A204.1 (cell line): ENCODE data around the gene LMF2.
"Not testable (repeated sequence)": the region's sequence is repeated elsewhere in the genome, so short reads cannot be mapped to it uniquely, and the experiment has no call there.

Experiments used
- FAIRE-seq: peaks from 2 replicates; lab custom pipeline; 2012; peaks lifted over from hg19 to GRCh38; lab: Jason Lieb, UNC

The LMF2 gene

GRCh38 chr22:50533856-50534711 lies 26.6 kb upstream of the LMF2 start:
- FAIRE-seq = not testable (repeated sequence)

- no peak for FAIRE-seq
These were observed 25.6 kb upstream of the LMF2 start for GRCh38 chr22:50532824-50533796.

GRCh38 chr22:50531962-50532674 lies 24.6 kb upstream of the LMF2 start:
- no peak for FAIRE-seq

GRCh38 chr22:50531546-50531961 lies 24.1 kb upstream of the LMF2 start:
- no peak for FAIRE-seq

GRCh38 chr22:50530877-50531545 lies 23.5 kb upstream of the LMF2 start:
- FAIRE-seq = no peak

- no peak for FAIRE-seq
These were observed 23.0 kb upstream of the LMF2 start for GRCh38 chr22:50530580-50530876.

DNA sequence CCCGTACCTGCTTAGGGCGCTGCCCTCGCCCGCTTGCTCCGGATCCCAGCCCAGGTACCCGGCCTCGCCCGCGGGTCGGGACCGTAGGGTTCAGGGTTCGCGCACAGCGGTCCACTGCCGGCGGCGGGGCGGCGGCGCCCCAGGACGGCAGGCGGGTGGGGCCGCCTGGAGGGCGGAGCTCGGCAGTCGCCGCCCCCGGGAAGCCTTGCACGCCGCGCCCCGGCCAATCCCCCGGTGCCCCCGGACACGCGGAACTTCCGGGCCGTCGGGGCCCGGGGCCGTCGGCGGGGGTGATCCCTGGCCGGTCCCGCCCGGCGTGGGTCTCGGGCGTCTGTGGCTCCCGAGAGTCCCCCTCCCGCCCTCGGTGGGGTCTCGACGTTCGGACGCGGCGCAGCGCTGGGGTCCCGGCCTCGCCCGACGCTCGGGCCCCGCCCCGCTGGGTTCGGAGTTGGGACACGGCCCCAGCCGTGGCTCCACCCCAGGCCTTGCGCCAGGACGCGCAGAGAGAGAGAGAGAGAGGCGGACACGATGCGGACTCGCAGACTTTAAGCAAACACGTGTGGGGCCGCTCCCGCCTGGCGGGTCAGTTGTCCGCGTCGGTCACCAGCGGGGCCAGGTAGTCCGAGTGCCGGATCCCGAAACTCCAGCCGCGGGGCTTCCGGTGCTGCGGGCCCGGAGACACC lies 22.5 kb upstream of the LMF2 start, which contains the start of gene TYMP:
TSS of gene TYMP (minus strand) at position 116 of the 683 bp plus-strand sequence. CDS start 303 bp downstream, outside the sequence.
- no peak for FAIRE-seq

- FAIRE-seq = no peak
These were observed 22.0 kb upstream of the LMF2 start for GRCh38 chr22:50529416-50529896.

- no peak for FAIRE-seq
These were observed 21.3 kb upstream of the LMF2 start for GRCh38 chr22:50528682-50529415.

- FAIRE-seq = no peak
These were observed 20.6 kb upstream of the LMF2 start for GRCh38 chr22:50527921-50528681.

DNA sequence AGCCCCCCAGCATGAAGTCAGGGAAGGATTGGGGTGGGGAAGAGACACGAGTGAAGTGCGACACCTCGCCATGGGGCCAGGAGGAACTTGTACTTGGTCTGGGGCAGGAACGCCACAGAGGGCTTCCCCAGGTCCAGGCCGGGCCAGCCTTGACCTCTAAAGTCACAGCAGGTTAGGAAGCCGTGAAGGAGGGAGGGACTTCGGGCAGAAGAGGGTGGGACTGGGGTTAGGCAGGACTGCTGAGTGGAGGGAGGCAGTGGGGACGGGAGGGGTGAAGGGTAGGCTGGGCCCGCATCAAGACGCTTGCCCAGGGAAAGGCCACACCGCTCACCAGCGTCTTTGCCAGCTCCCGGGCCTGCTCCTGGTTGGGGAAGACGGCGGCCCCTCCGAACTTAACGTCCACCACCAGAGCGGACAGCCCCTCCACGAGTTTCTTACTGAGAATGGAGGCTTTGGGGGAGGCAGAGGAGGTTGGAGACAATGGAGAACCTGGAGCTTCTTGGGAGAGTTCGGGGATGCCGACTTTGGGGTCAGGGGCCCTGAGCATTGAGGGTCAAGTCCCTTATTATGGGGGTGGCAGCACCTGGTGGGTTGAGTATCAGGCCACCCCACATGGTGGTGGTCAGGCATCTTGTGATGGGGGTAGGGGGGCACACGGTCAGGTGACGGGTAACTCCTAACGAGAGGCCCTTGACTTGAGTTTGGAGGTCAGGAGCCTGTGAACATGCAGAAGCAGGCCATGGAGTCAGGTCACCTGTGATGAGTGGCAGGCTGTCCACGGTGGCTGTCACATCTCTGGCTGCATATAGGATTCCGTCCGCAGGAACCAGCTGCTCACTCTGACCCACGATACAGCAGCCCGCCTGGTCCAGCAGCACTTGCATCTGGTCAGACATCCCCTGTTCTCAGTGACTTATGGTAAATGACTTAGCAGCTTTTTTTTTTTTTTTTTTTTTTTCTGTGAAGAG lies 19.6 kb upstream of the LMF2 start:
- no peak for FAIRE-seq

DNA sequence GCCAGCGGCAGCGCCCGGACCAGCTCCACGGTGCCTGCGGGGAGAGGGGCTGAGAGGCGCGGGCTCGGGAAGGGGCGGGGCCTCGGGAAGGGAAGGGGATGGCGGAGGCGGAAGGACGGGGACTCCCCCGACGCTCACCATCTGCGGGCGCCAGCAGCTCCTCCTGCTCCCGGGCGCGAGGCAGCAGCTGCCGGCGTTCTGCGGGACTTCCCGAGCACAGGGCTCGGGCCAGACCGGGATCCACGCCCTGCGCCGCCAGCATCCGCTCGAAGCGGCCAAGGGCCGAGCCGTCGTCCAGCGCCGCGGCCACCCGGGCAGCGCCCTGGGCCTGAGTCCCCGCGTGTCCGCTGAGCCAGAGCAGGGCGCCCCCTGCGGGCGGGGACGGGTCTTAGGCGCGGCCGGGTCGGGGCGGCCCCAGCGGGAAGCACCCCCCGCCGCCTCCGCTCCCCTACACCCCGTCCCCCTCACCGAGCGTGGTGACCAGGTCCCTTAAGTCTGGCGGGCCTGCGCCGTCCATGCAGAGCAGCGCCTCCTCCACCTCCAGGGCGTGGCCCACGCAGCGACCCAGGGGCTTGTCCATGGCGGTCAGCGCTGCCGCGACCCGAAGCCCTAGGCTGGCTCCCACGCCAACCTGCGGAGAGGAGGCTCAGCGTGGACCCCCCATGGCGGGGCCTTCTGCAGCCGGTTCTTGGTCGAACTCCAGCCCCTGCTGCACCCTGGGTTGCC lies 18.8 kb upstream of the LMF2 start:
- FAIRE-seq = no peak

DNA sequence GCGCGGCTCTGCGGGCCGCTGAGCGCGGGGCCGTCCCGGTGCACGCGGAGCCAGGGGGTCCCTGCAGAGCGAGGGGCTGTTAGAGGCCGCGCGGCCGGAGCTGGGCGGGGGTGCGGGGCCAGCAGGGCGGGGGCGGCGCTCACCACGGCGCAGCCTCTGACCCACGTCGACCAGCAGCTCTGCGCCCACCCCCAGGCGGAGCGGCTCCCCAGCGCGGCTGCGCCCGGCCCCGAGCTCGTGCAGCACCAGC lies 18.3 kb upstream of the LMF2 start:
- FAIRE-seq = no peak

GRCh38 chr22:50525104-50525857 lies 17.8 kb upstream of the LMF2 start, which contains the start of gene SCO2:
Gene SCO2 (minus strand): TSS chr22:50525598. CDS start chr22:50524411, 1,187 bp downstream.
- FAIRE-seq = peak; percentile 16

- FAIRE-seq = no peak
These were observed 17.2 kb upstream of the LMF2 start for GRCh38 chr22:50524676-50525103.

DNA sequence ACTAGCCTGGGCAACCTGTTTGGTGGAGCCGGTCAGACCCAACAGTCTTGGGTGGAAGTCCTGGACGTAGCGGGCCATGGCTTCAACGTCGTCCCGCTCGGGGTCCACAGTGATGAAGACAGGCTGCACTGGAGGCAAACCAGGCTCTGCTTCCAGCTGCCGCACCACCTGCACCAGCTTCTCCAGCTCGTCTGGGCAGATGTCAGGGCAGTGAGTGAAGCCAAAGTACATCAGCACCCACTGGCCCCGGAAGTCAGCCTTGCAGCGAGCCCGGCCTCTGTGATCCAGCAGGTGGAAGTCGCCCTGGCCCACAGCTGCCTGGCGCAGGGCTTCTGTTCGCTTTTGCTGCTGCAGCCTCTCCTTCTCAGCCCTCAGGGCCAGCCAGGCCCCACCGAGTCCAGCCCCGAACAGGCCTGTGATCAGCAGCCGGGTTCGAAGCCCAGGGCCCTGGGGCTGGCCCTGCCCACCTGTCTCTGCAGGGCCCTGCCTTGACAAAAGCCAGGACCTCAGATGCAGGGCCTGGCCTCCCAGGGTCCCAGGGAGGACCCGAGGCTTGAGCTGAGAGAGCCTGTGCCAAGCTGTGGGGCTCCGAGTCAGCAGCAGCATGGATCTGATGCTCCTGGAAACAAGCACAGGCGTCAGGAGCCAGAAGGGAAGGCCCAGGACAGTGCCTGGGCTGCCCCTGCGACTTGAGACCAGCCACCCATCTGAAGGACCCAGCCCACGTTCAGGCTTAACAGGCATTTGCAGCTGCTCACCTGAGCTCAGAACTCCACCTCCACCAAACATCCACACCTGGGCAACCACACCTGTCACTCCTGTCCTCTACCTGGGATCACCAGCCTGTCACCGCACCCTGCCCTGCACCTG lies 16.5 kb upstream of the LMF2 start:
- FAIRE-seq = no peak
